Keratinocyte (primary cell): Measurements from ENCODE around the gene FAM13C. TPM values are rescaled to one million over a fixed set of nuclear protein-coding genes. Genes with fewer than 3 reads are reported as not detected.
A peak's percentile ranks its signal among the peaks of the same experiment; 100 is the strongest.

Source experiments
- DNase-seq: peaks from one replicate; pipeline ENCODE4 v3.0.0-alpha.2; 2011; ENCODE audit warnings: low read depth, missing footprints, low spot score
- FAIRE-seq: peaks from 2 replicates; lab custom pipeline; 2011; peaks lifted over from hg19 to GRCh38; lab: Jason Lieb, UNC
- H2AFZ ChIP-seq: 2 replicates; pipeline ENCODE4 v1.6.0; 2012; ENCODE audit warnings: low read length, control low read depth, inconsistent platforms; ENCODE audit not compliant: control insufficient read depth
- H3K27ac ChIP-seq: 2 replicates; pipeline ENCODE4 v1.5.1; 2011; ENCODE audit warnings: low read length; ENCODE audit not compliant: control insufficient read depth, insufficient read depth
- H3K27me3 ChIP-seq: 3 replicates; pipeline ENCODE4 v1.6.0; 2011; ENCODE audit warnings: low read length; ENCODE audit not compliant: control insufficient read depth, insufficient read depth; ENCODE audit errors: extremely low read depth
- H3K36me3 ChIP-seq, 2 experiments: 2 replicates in 1 of 2; 3 replicates in 1 of 2; pipeline ENCODE4 v1.5.1; 2011; ENCODE audit warnings: low read length in 2 of 2, mild to moderate bottlenecking in 1 of 2; ENCODE audit not compliant: control insufficient read depth in 2 of 2, insufficient read depth in 2 of 2; ENCODE audit errors: extremely low read depth in 1 of 2
- H3K4me1 ChIP-seq: 3 replicates; pipeline ENCODE4 v1.5.1; 2011; ENCODE audit warnings: low read length; ENCODE audit not compliant: control insufficient read depth, insufficient read depth; ENCODE audit errors: extremely low read depth
- H3K4me2 ChIP-seq: 3 replicates; pipeline ENCODE4 v1.6.0; 2011; ENCODE audit warnings: low read depth, low read length; ENCODE audit not compliant: control insufficient read depth, insufficient read depth; ENCODE audit errors: extremely low read depth
- H3K4me3 ChIP-seq, 3 experiments: fragments of 200-600 bp in 1 of 3; sonication (generic) in 1 of 3; 2 replicates in 2 of 3; 3 replicates in 1 of 3; pipeline ENCODE4 v1.5.1; 2011 to 2016; ENCODE audit warnings: low read length in 3 of 3, mild to moderate bottlenecking in 3 of 3, control low read depth in 2 of 3, inconsistent platforms in 1 of 3, low read depth in 1 of 3, mixed read lengths in 1 of 3, mixed run types in 1 of 3, moderate library complexity in 1 of 3; ENCODE audit not compliant: control insufficient read depth in 2 of 3, insufficient read depth in 2 of 3; ENCODE audit errors: extremely low read depth in 1 of 3
- H3K79me2 ChIP-seq: 2 replicates; pipeline ENCODE4 v1.6.0; 2012; ENCODE audit warnings: low read length; ENCODE audit not compliant: control insufficient read depth, insufficient read depth
- H3K9ac ChIP-seq: 3 replicates; pipeline ENCODE4 v1.6.0; 2011; ENCODE audit warnings: low read length; ENCODE audit not compliant: control insufficient read depth, insufficient read depth; ENCODE audit errors: extremely low read depth
- H3K9me1 ChIP-seq: 3 replicates; pipeline ENCODE4 v1.6.0; 2011; ENCODE audit warnings: low read length; ENCODE audit not compliant: control insufficient read depth, insufficient read depth; ENCODE audit errors: extremely low read depth
- H3K9me3 ChIP-seq: 2 replicates; pipeline ENCODE4 v1.5.1; 2012; ENCODE audit warnings: low read depth, low read length; ENCODE audit not compliant: control insufficient read depth
- H4K20me1 ChIP-seq: 3 replicates; pipeline ENCODE4 v1.6.0; 2011; ENCODE audit warnings: low read length; ENCODE audit not compliant: control insufficient read depth, insufficient read depth; ENCODE audit errors: extremely low read depth
- EZH2 ChIP-seq: IDR thresholded peaks from one replicate; pipeline ENCODE4 v1.6.1; 2012; ENCODE audit warnings: inconsistent platforms, mild to moderate bottlenecking, low read length, moderate library complexity
- dilution Hi-C: fragments of 300-500 bp; cut with MboI; formaldehyde crosslinking; loops from one replicate; pipeline ENCODE4 v1.7.0; 2020; ENCODE audit warnings: low sequenced_read_pairs; ENCODE audit not compliant: extremely low pct_ligation_motif_present
- polyA plus RNA-seq, 5 experiments: library from polyadenylated mRNA; depleted of rRNA in 3 of 5; stranded (reverse) in 3 of 5; stranded (forward) in 1 of 5; unstranded in 1 of 5; fragments of >200 nt; gene quantifications; 1 replicate in 1 of 5; 2 replicates in 3 of 5; 3 replicates in 1 of 5; pipeline versions ENCODE4 v1.2.1 to v1.2.3, GENCODE V29; 2011 to 2012; ENCODE audit warnings: missing spikeins in 2 of 5, low read depth in 1 of 5, low replicate concordance in 1 of 5
- TF ChIP-seq, protein P1 (sequence below), 3 experiments: IDR thresholded peaks in 1 of 3; conservative IDR thresholded peaks in 1 of 3; optimal IDR thresholded peaks in 1 of 3; 2 replicates in 2 of 3; 3 replicates in 1 of 3; pipeline versions ENCODE3 to v1.5.1; 2011; ENCODE audit warnings: low read length in 3 of 3, mild to moderate bottlenecking in 3 of 3, moderate library complexity in 2 of 3, control low read depth in 1 of 3, inconsistent platforms in 1 of 3; ENCODE audit not compliant: insufficient read depth in 2 of 3; ENCODE audit errors: extremely low read depth in 1 of 3

FAM13C gene
- polyA plus RNA-seq, 1 donor (not counting 4 experiments of a cell fraction or from before 2014, with no cell fraction given) = 0.58 TPM

DNA sequence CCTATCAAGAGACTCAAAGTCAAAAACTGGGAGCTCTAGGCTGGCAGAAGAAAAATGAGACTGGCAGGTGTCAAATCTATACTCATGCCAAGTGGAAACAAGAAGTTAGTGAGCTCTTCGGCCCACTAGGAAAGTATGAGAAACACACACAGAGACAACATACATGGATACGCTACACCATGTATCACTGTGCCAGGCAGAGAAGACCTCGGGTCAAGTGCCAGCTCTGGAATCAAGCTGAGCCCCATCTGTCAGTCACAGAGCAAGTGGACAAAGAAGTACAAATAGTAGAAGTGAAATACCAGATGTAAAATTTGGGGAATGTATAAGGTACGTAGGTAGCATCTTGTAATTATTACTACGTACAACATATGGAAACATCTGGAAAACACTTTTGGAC, 62.4 kb downstream of the FAM13C start:
- H3K9ac ChIP-seq = no peak overlapping the region
- no peaks in the 10 kb centered on the region for H3K9me3 ChIP-seq
- H3K36me3 ChIP-seq = no peaks in the 10 kb centered on the region
- DNase-seq (no peak), FAIRE-seq (no peak)
- no peak for TF ChIP-seq EZH2
- TF ChIP-seq, protein P1, sequence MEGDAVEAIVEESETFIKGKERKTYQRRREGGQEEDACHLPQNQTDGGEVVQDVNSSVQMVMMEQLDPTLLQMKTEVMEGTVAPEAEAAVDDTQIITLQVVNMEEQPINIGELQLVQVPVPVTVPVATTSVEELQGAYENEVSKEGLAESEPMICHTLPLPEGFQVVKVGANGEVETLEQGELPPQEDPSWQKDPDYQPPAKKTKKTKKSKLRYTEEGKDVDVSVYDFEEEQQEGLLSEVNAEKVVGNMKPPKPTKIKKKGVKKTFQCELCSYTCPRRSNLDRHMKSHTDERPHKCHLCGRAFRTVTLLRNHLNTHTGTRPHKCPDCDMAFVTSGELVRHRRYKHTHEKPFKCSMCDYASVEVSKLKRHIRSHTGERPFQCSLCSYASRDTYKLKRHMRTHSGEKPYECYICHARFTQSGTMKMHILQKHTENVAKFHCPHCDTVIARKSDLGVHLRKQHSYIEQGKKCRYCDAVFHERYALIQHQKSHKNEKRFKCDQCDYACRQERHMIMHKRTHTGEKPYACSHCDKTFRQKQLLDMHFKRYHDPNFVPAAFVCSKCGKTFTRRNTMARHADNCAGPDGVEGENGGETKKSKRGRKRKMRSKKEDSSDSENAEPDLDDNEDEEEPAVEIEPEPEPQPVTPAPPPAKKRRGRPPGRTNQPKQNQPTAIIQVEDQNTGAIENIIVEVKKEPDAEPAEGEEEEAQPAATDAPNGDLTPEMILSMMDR (optimal IDR thresholded peaks at IDR 0.05 in 1 of 3, IDR thresholded peaks at IDR 0.05 in 1 of 3, conservative IDR thresholded peaks at IDR 0.05 in 1 of 3; ENCODE audit: extremely low read depth in 1 of 3, insufficient read depth in 2 of 3, low read length in 3 of 3) = no peak
- no peaks in the 10 kb centered on the region for H4K20me1 ChIP-seq
- H3K27me3 ChIP-seq = no peaks in the 10 kb centered on the region
- dilution Hi-C loops = loop anchor here (10.0 kb wide), 1 partner anchor 105 kb away; no protein-coding TSS in a partner anchor
- peaks cover 8% of the 10 kb centered on the region for H3K4me1 ChIP-seq
- H3K9me1 ChIP-seq = no peaks in the 10 kb centered on the region
- no peak overlapping the region for H3K4me2 ChIP-seq
- no peaks in the 10 kb centered on the region for H3K79me2 ChIP-seq
- H3K4me3 ChIP-seq = no peak overlapping the region
- H2AFZ ChIP-seq = no peak overlapping the region
- H3K27ac ChIP-seq = no peak overlapping the region

GRCh38 chr10:59290448-59290847, 71.9 kb downstream of the FAM13C start:
- no peaks in the 10 kb centered on the region for H3K27me3 ChIP-seq
- FAIRE-seq = no peak
- H3K4me3 ChIP-seq = no peak overlapping the region
- no peak overlapping the region for H3K4me2 ChIP-seq
- H3K9me1 ChIP-seq = no peaks in the 10 kb centered on the region
- H3K4me1 ChIP-seq = no peaks in the 10 kb centered on the region
- no peak overlapping the region for H3K9ac ChIP-seq
- dilution Hi-C loops = loop anchor here (10.0 kb wide), 1 partner anchor 114 kb away; no protein-coding TSS in a partner anchor
- no peaks in the 10 kb centered on the region for H3K79me2 ChIP-seq
- no peak for DNase-seq
- H3K27ac ChIP-seq = no peak overlapping the region
- no peaks in the 10 kb centered on the region for H3K36me3 ChIP-seq
- H2AFZ ChIP-seq = no peak overlapping the region
- TF ChIP-seq, protein P1 (optimal IDR thresholded peaks at IDR 0.05 in 1 of 3, IDR thresholded peaks at IDR 0.05 in 1 of 3, conservative IDR thresholded peaks at IDR 0.05 in 1 of 3; ENCODE audit: extremely low read depth in 1 of 3, insufficient read depth in 2 of 3, low read length in 3 of 3) = peak in 2 of 3 experiments; percentile 5 to 29
- no peak for TF ChIP-seq EZH2
- H4K20me1 ChIP-seq = no peaks in the 10 kb centered on the region
- H3K9me3 ChIP-seq = no peaks in the 10 kb centered on the region
